Chondrocyte (in vitro differentiated cells): ENCODE measurements around the gene PIK3R6. TPM values are rescaled to one million over a fixed set of nuclear protein-coding genes. Genes with fewer than 3 reads are reported as not detected.

Experiments
- DNase-seq: peaks from one replicate; pipeline ENCODE4 v3.0.0; 2021; ENCODE audit warnings: mixed read lengths, low spot score
- H3K27ac Mint-ChIP-seq: one replicate; pipeline ENCODE4 v1.8.0; 2021; ENCODE audit warnings: mild to moderate bottlenecking, moderate library complexity, mixed read lengths; ENCODE audit not compliant: unreplicated experiment
- H3K27me3 Mint-ChIP-seq: 2 replicates; pipeline ENCODE4 v1.8.0; 2021; ENCODE audit warnings: low read depth, mixed read lengths
- H3K36me3 Mint-ChIP-seq: 2 replicates; pipeline ENCODE4 v1.8.0; 2021; ENCODE audit warnings: low read depth, mixed read lengths
- H3K4me1 Mint-ChIP-seq: 2 replicates; pipeline ENCODE4 v1.8.0; 2021; ENCODE audit warnings: low read depth, mild to moderate bottlenecking, mixed read lengths
- H3K4me3 Mint-ChIP-seq: one replicate; pipeline ENCODE4 v1.8.0; 2021; ENCODE audit warnings: mild to moderate bottlenecking, moderate library complexity, mixed read lengths; ENCODE audit not compliant: unreplicated experiment
- H3K9me3 Mint-ChIP-seq: 2 replicates; pipeline ENCODE4 v1.8.0; 2021; ENCODE audit warnings: low read depth, mixed read lengths
- total RNA-seq: library from RNA; stranded (reverse); gene quantifications from 3 replicates; pipeline ENCODE4 v1.2.1, GENCODE V29; 2021
- TF ChIP-seq, protein P1 (sequence below): fragments of 200-600 bp; sonication (generic); IDR thresholded peaks from 2 replicates; pipeline ENCODE4 v1.5.0; 2021; ENCODE audit warnings: antibody characterized with exemption, mild to moderate bottlenecking, moderate library complexity

The PIK3R6 gene
- total RNA-seq, 1 donor from 2014 or later: not detected

DNA sequence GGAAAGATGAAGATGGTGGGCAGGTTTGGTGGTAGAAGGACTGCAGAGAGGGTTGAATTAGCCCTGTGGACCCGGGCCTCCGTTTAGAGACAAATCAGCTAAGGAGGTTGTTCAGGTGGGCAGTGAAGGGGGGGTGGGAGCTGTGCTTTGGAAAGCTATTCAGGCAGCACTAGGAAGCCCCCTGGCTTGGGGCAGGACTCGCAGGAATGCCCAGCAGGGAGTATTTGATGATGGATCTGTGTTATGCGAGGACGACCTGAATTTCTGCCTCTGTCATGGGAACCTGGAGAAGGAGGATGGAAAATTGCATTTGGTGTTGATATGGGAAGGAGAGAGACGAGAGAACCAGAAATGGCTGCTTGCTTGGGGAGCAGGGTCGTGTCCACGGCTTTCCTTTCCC is 112.6 kb downstream of the PIK3R6 start:
- peaks cover 13% of the 10 kb centered on the region for H3K27me3 Mint-ChIP-seq
- H3K4me1 Mint-ChIP-seq: no peaks in the 10 kb centered on the region
- peaks cover 2% of the 10 kb centered on the region for H3K36me3 Mint-ChIP-seq
- no peaks in the 10 kb centered on the region for H3K9me3 Mint-ChIP-seq
- no peak overlapping the region for H3K27ac Mint-ChIP-seq
- DNase-seq: peak; percentile 54
- TF ChIP-seq, protein P1, sequence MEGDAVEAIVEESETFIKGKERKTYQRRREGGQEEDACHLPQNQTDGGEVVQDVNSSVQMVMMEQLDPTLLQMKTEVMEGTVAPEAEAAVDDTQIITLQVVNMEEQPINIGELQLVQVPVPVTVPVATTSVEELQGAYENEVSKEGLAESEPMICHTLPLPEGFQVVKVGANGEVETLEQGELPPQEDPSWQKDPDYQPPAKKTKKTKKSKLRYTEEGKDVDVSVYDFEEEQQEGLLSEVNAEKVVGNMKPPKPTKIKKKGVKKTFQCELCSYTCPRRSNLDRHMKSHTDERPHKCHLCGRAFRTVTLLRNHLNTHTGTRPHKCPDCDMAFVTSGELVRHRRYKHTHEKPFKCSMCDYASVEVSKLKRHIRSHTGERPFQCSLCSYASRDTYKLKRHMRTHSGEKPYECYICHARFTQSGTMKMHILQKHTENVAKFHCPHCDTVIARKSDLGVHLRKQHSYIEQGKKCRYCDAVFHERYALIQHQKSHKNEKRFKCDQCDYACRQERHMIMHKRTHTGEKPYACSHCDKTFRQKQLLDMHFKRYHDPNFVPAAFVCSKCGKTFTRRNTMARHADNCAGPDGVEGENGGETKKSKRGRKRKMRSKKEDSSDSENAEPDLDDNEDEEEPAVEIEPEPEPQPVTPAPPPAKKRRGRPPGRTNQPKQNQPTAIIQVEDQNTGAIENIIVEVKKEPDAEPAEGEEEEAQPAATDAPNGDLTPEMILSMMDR: no peak
- no peak overlapping the region for H3K4me3 Mint-ChIP-seq

DNA sequence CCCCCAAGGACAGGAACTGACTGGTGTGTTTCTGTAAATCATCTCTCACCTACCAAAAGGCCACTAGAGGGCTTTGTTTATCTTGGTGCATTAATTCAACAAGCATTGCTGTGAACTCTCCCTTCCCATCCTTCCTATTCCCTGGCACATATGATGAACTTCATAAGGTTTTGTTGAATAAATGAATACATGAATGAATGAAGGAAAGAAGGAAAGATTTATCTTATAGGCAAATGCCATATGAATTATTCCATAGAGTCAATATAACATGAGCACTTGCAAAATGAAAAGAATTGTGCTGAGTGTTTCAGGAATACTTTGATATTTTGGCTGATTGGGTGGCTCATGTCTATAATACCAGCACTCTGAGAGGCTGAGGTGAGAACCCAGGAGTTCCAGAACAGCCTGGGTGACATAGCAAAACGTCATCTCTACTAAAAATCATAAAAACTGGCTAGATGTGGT is 113.5 kb downstream of the PIK3R6 start:
- no peak overlapping the region for H3K27ac Mint-ChIP-seq
- H3K36me3 Mint-ChIP-seq: peaks cover 2% of the 10 kb centered on the region
- no peaks in the 10 kb centered on the region for H3K4me1 Mint-ChIP-seq
- no peak for DNase-seq
- TF ChIP-seq, protein P1: peak; percentile 74
- peaks cover 11% of the 10 kb centered on the region for H3K27me3 Mint-ChIP-seq
- H3K9me3 Mint-ChIP-seq: no peaks in the 10 kb centered on the region
- H3K4me3 Mint-ChIP-seq: no peak overlapping the region

DNA sequence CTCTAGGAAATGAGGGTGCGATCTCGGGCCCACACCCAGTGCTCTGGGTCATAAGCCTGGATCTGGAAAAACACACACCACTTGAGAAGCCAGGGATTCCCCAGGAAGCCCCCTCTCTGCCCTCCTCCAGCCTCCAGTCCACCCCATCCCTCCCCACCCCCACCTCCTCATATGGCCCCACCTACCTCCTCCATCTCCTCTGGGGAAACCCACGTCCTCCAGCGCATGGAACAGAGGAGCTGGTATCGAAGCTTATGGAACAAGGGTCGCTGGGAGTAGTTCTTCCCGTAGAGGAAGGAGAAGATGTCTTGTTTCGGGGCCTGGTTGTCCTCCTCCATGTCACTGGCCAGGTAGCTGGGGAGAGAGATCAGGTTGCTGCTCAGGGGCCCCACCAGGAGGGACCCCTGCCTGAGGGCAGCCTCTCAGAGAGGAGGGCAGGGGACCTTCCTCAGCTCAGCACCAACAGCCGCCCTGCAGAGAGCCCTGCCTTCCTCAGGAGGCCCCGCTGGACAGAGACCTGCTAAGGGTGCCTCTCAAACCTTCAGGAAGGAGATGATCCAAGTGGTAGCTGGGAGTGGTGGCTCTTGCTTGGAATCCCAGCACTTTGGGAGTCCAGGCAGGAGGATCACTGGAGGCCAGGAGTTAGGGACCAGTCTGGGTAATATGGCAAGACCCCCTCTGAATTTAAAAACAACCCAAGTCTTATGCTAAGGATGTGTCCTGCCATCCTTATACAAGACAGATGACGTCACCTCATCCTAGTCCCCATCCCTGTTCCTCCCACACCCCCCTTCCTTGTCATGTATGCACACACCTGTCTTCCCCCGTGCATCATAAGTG is 114.1 kb downstream of the PIK3R6 start:
- H3K4me3 Mint-ChIP-seq: no peak overlapping the region
- no peak overlapping the region for H3K27ac Mint-ChIP-seq
- no peaks in the 10 kb centered on the region for H3K9me3 Mint-ChIP-seq
- TF ChIP-seq, protein P1: no peak
- no peaks in the 10 kb centered on the region for H3K4me1 Mint-ChIP-seq
- DNase-seq: peak; percentile 72
- H3K36me3 Mint-ChIP-seq: peaks cover 2% of the 10 kb centered on the region
- peaks cover 11% of the 10 kb centered on the region for H3K27me3 Mint-ChIP-seq

Other genes with a start within 250 kb of the PIK3R6 start
- 211 to 296 TPM (median 284 TPM) in 3 replicates for gene MYH10, start 236.9 kb downstream of the PIK3R6 start, total RNA-seq
- not detected in 3 replicates for gene CCDC42, start 122.8 kb downstream of the PIK3R6 start, total RNA-seq
- not detected in 3 replicates for gene SPDYE4, start 109.1 kb downstream of the PIK3R6 start, total RNA-seq
- gene MFSD6L, start 68.3 kb downstream of the PIK3R6 start, total RNA-seq: not detected in 3 replicates
- 0.08 TPM in 1 of 3 replicates, not detected in the others for gene PIK3R5, start 98.0 kb upstream of the PIK3R6 start, total RNA-seq
- 3.3 to 4.3 TPM (median 4.0 TPM) in 3 replicates for gene NTN1, start 153.8 kb upstream of the PIK3R6 start, total RNA-seq